Measurements from ENCODE around the gene ERC2.

The ERC2 gene

DNA sequence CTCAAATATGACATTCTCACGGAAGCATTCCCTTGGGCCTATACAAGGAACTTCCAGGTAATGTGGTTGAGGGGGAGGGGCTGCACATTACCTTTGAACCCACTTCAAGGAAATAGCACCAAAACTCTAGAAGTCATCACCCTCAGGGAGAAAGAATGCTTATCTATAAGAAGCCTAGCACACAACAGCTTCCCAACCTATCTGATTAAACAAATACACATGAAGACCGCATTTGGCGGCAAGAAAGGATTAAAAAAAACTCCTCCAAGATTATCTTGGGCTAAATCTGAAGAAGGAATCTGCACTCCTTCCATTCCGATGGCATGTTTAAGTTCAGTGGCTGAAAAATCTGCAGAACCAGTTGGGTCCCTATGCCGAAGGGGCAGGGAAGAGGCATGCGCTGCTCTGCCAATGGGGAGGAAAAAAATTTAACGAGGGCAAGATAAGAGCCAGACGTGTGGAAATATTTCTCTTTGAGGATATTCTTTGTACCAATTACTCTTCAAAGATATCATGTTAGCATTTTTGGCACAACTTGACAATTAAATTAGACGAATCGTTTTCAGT is 899.2 kb downstream of the ERC2 start:
- no peak for DNase-seq

- no peak for DNase-seq
These were observed 900.7 kb downstream of the ERC2 start for GRCh38 chr3:55567615-55568014.

GRCh38 chr3:55567121-55567520 is 901.1 kb downstream of the ERC2 start:
- DNase-seq: no peak

DNA sequence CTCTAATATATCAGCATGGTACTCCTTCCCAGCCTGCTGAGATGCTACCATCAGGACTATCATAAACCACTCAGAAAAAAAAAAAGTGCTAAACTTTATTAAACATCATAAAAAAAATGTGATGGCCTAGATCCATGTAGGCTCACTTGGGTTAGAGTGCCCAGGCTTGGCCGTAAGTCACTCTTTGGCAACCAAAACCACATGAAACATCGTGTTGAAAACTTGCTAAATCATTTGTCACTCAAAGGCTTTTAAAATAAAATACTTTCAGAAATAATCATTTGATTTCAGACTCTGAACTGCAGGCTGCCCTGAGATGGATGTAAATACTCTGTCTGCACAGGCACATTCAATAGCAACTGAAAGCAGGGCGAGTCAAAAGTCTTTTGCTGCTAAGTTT is 902.7 kb downstream of the ERC2 start:
- no peak for DNase-seq

GRCh38 chr3:55564726-55565125 is 903.5 kb downstream of the ERC2 start:
- no peak for DNase-seq

GRCh38 chr3:55562700-55563099 is 905.6 kb downstream of the ERC2 start:
- DNase-seq: no peak

GRCh38 chr3:55559500-55560423 is 908.5 kb downstream of the ERC2 start:
- DNase-seq: no peak

GRCh38 chr3:55558316-55558715 is 910.0 kb downstream of the ERC2 start:
- DNase-seq: no peak

DNA sequence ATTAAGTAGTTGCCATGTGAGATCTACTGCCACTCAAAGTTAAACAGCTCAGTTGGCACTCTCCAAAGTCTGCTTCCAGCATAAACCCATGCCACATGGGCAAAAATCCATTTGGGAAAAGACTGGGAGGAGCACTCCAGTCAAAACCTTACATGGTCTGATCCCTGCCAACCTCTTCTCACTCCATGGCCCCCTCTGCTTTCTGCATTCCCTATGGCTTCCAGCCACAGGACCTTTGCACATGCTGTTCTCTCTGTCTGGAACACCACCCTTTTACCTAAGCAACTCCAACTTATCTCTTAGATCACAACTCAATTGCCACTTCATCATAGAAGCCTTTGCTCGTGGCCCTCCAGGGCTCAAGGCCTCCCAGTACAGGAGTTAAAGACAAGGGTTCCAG is 910.7 kb downstream of the ERC2 start:
- DNase-seq: no peak

GRCh38 chr3:55556619-55557537 is 911.4 kb downstream of the ERC2 start:
- no peak for DNase-seq

DNA sequence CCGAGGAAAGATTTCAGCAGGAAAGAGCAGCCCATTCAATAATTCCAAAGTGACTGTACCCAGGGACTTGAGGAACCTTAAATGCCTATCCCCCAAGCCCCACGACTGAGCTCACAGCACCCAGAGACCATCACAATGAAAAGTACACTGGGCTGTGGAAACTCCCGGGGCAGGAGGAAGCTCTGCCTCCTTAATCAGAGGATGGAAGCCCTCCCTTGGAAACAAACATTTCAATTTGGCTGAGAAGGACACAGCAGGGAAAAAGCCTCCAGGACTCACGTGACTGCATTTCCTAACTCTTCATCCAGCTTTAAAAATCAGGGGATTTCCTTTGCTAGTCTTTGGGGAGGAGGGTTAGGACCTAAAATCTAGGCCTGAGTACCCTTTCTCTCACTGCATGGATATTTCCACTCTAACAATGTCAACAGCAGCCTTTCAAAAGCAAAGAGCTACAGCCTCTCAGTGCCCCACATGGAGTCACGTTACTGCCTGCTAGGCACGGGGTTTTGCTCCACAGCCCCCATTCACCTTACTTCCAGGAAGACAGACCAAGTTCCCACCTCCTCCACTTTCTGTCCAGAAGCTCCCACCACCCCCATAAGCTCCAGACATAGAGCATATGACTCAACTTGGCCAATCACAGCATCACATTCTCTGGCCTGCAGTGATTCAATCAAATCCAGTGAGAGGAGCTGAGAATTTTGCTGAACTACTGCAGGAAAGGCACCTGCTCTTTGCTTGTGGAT is 912.2 kb downstream of the ERC2 start:
- DNase-seq: no peak

DNA sequence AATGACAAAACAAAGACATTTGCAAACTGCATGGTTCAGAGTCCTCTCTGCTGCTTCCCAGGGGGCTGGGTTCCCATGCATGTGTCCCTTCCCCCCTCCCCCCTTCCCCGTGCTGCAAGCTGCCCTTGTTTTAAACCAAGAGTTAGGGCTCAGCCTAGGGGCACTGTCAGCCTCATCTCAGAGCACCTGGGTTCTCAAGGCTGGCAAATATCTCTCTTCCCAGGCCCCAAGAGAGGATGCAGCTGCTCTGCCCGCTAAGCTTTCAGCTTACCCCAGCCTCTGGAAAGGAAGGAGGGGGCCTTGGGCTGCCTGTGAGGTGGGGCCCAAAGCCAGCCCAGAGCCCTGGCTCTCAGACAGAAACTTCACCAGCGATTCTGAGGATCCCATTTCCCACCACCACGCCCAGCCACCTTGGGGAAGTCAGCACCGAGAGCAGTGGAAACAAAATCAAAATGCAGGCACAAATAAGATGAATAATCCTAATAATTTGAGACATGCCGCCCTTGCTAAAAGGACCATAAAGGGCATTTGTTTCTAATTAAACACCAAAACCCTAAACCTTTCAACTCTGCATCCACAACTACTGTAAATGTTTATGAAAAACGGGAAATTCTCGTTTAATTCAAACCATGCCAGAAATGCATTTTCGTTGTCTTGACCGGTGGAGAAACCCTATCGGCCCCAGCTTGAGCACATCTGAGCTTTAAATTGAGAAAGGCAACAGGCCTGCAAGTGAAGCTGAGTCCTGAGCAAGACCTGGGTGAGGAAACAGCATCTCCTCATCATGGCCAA is 913.4 kb downstream of the ERC2 start:
- DNase-seq: no peak

DNA sequence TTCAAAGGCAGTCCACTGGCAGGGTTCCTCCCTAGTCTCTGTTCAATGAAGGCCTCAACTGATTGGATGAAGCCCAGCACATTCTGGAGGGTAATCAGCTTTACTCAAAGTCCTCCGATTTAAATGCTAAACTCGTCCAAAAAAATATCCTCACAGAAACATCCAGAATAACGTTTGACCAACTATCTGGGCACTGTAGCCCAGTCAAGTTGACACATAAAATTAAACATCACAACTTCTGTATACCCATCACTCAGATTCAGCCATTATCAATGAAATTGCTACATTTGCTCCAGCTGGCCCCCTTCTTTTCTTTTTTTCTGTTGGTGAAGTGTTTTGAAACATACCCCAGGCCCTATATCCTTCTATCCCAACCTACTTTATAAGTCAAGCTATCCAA is 916.6 kb downstream of the ERC2 start:
- DNase-seq: no peak

DNA sequence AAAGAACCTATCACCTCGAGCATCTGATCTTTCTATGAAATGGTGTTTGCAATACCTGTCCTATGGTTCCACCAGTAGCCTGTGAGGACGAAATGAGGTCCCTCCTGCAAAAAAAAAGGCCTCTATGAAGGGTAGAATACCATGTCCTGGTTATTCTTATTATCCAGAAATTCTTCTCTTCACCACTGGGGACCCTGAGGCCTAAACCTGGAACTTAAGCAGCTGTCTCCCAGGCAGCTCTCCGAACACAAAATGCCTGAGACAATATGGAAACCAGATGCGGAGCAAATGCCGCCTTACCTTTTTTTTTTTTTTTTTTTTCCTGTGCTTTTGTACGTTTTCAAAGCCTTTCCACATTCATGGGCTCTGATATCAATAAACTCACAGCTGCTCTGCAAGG is 919.1 kb downstream of the ERC2 start:
- DNase-seq: no peak

DNA sequence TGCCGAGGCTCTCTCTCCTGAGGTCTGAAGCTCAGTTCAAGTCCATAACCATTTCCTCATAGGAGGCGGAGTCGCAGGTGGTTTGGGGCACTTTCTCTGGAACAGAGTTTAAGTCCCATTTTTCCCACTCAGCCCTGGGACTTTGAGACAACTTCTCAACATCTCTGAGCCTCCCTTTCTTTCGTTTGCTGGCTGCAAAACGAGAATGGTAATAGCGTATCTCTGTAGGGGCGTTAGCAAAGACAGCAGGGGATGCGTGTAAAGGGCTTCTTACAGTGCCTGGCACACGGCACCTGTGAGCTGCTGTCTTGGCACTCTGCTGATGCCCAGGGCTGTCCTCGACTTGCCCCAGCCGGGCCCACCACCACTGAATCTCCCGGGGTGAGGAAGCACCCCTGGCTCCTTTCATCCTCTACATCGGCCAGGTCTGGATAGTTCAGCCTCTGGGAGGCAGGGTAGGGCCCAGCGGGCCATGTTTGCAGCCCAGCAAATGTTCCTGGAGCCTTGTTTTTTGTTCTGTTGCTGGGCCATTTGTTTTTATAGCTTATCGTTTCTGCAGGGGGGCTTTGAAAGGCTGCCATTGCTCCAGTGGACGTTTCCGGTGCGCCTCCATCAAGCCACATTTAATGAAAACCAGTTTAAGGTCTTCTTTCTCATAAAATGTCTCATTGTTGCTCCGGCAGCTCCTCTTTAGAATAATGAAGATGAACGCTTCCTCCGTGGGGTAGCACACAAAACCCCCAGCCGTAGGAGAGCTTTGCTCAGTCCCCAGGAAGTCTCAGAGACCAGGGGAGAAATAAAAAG is 921.2 kb downstream of the ERC2 start:
- no peak for DNase-seq

DNA sequence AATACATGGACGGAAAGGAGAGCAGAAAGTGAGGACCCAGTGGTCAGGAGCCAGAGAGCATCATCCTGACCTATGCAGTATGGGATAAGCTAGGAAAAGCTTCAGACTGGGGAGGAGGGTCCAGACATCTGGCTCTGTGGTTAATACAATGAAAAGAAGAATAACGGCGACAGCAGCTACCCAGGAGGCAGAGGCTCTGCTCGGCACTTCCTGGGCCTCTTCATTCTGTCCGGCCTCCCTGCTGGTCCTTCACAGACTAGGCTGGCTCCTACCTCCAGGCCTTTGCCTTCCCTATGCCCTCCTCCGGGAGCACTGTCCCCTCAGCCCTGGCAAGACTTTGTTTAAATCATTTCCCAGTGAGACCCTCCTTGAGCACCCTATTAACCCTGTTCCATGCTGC is 922.3 kb downstream of the ERC2 start:
- DNase-seq: no peak

GRCh38 chr3:55544219-55544618 is 924.0 kb downstream of the ERC2 start:
- DNase-seq: no peak

GRCh38 chr3:55543181-55543614 is 925.1 kb downstream of the ERC2 start:
- DNase-seq: no peak

- DNase-seq: no peak
These were observed 926.8 kb downstream of the ERC2 start for GRCh38 chr3:55541456-55541855.

DNA sequence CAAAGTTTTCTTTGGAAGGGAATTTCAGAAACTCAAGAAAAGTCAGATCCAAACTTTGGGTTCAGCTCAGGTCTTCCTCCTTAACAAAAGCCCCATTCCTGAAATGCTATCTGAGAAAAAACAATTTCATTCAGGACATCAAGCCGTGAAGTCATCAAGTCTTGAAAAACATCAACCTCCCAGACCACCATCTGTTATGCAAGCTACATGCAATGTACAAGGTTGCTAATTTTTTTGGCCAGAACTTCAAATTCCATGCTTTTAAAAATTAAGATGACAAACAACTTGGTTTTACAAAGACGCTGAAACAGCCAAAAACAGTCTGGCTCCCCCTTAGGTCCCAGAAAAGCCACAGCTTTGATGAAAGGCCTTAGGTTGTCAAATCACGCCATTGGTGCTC is 927.3 kb downstream of the ERC2 start:
- no peak for DNase-seq

DNA sequence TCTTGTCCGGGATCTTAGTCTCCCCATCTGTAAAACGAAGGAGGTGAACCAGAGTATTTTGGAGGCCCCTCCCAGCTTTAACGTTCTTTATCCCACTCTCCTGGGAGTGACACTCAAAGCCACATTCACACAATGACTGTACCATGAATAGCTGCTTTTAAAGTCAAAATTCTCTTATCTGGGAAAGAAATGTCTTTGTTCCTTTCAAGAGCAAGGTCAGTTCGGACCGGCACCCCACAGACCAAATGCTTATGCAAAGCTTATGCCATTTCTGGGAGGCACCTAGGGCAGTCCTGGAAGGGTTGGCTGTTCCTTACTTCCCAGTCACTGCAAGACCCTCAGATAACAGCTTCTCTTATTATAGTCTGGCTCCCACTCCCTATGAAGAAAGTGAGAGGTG is 927.7 kb downstream of the ERC2 start:
- DNase-seq: no peak

Measured in suppressor macrophage (primary cell).